Measurements from ENCODE around the gene DAO. TPM values are rescaled to one million over a fixed set of nuclear protein-coding genes. Genes with fewer than 3 reads are reported as not detected.

The DAO gene
- total and polyA plus RNA-seq, 2 of the 4 experiments (the other 2 are of a cell fraction): not detected

DNA sequence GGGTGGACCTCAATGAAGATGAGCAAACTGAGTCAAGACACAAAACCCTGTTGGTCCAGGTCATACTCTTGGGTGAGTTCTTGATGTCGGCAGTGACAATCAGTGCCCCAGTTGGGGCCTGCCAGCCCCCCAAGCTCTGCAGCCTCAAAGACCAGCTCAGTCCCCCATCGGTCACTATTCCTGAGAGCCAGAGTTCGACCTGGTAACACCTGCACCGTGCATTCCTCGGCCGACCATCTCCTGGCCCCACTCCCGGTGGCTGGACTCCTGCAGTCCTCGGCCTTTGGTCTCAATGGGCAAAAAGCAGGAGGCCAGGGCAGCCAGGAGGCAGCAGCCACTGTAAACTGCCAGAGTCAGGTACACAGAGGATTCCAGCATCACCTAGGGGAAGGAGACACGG is 32.5 kb downstream of the DAO start:
- Histone ChIP-seq H4K5ac (ENCODE audit: low read depth, low read length) (no peak overlapping the region), H3K4me3 (ENCODE audit: insufficient read depth, low read depth, low read length) (no peak overlapping the region), H2BK120ac (ENCODE audit: low read depth, low read length) (no peak overlapping the region), H3K27me3 (ENCODE audit: control insufficient read depth, insufficient read depth, low read length) (peaks cover 6% of the 10 kb centered on the region), H3K14ac (replicated peaks; ENCODE audit: low read depth, low read length) (no peak overlapping the region), H3K56ac (ENCODE audit: extremely low read depth, insufficient read depth, low read length) (no peak overlapping the region), H3K9ac (ENCODE audit: low read depth, low read length) (no peak overlapping the region), H4K91ac (ENCODE audit: insufficient read depth, low read depth, low read length) (no peak overlapping the region), H3K36me3 (ENCODE audit: control insufficient read depth, insufficient read depth, low read length) (no peaks in the 10 kb centered on the region), H3K4me1 (ENCODE audit: control insufficient read depth, insufficient read depth, low read length) (no peaks in the 10 kb centered on the region), H3K18ac (ENCODE audit: low read depth, low read length) (no peak overlapping the region), H2AK9ac (replicated peaks; ENCODE audit: low read depth, low read length, poor library complexity) (no peak overlapping the region), H2BK5ac (ENCODE audit: low read depth, low read length, poor library complexity, severe bottlenecking) (no peak overlapping the region), H3K4ac (ENCODE audit: low read depth, low read length) (no peak overlapping the region), H4K20me1 (ENCODE audit: insufficient read depth, low read length) (no peaks in the 10 kb centered on the region), H4K8ac (ENCODE audit: low read depth in 2 of 2, low read length in 2 of 2) (no peak overlapping the region), H3K4me2 (ENCODE audit: low read depth, low read length) (no peak overlapping the region), H2AK5ac (ENCODE audit: low read depth, low read length) (no peak overlapping the region), H2AFZ (replicated peaks; ENCODE audit: low read length, poor library complexity) (no peak overlapping the region), H3K23ac (ENCODE audit: low read depth, low read length) (no peak overlapping the region), H2BK15ac (ENCODE audit: low read depth, low read length) (no peak overlapping the region), H3K9me3 (ENCODE audit: control insufficient read depth, insufficient read depth, low read length) (no peaks in the 10 kb centered on the region; the same call in 1 of the 2 replicates), H3K9me1 (ENCODE audit: insufficient read depth, low read length) (peaks cover 3% of the 10 kb centered on the region; the same call in 1 of the 2 replicates), H3K79me1 (ENCODE audit: low read depth in 1 of 2, low read length in 2 of 2) (no peaks in the 10 kb centered on the region), H3K27ac (ENCODE audit: insufficient read depth, low read length) (no peak overlapping the region), H2BK20ac (ENCODE audit: low read depth, low read length) (no peak overlapping the region)
- in situ Hi-C loops (cut with MboI; ENCODE audit: low sequenced_read_pairs): no loop called here
- no TSS peak for BruUV-seq (replicated peaks)
- CTCF ChIA-PET: no interaction called here
- no peak for DNase-seq
- TF ChIP-seq MXI1 (IDR thresholded peaks at IDR 0.05; ENCODE audit: borderline replicate concordance, low read depth, low read length) (no peak), POLR2A (IDR thresholded peaks at IDR 0.05; ENCODE audit: low read depth, low read length) (no peak)
- TF ChIP-seq, protein P1, sequence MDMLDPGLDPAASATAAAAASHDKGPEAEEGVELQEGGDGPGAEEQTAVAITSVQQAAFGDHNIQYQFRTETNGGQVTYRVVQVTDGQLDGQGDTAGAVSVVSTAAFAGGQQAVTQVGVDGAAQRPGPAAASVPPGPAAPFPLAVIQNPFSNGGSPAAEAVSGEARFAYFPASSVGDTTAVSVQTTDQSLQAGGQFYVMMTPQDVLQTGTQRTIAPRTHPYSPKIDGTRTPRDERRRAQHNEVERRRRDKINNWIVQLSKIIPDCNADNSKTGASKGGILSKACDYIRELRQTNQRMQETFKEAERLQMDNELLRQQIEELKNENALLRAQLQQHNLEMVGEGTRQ (IDR thresholded peaks at IDR 0.05; ENCODE audit: low read depth, low read length): no peak
- WGBS, 2 experiments (ENCODE audit: extremely low coverage in 2 of 2, insufficient read length in 1 of 2): 69% methylated on average over 9 of the region's 9 CpGs; no CpG with 5 or more reads in 1 of the 2 experiments
- intact Hi-C loops (cut with micrococcal nuclease): no loop called here
- dilution Hi-C loops (cut with HindIII; ENCODE audit: low sequenced_read_pairs, unreplicated experiment): no loop called here
- ATAC-seq (ENCODE audit: low read depth): no peak
- POLR2A ChIA-PET (ENCODE audit: unreplicated experiment): no interaction called here

All from IMR-90 (cell line).